Lower leg skin (tissue), 4 donors: Measurements from ENCODE around the gene SH3D21. TPM values are rescaled to one million over a fixed set of nuclear protein-coding genes. Genes with fewer than 3 reads are reported as not detected.
A peak's percentile ranks its signal among the peaks of the same experiment; 100 is the strongest.

Source experiments
- DNase-seq, 2 donors: peaks; one replicate each; pipeline ENCODE4 v3.0.0-alpha.2; 2019; ENCODE audit warnings: low spot score in 2 of 2
- H3K4me3 ChIP-seq: fragments of 200-600 bp; sonication (generic); 2 replicates; pipeline ENCODE4 v1.5.1; 2017; ENCODE audit warnings: mild to moderate bottlenecking, low read depth; ENCODE audit not compliant: poor library complexity, severe bottlenecking
- CTCF ChIP-seq, 3 donors: fragments of 450-650 bp; IDR thresholded peaks; one replicate each; pipeline ENCODE4 v1.5.1; 2016; ENCODE audit warnings: antibody characterized with exemption in 3 of 3, mild to moderate bottlenecking in 3 of 3, moderate library complexity in 2 of 3
- POLR2A ChIP-seq, 2 donors: fragments of 450-650 bp; IDR thresholded peaks; one replicate each; pipeline ENCODE4 v1.6.1; 2016 to 2017; ENCODE audit warnings: antibody characterized with exemption in 2 of 2, mild to moderate bottlenecking in 1 of 2, moderate library complexity in 1 of 2
- WGBS, 2 donors: methylation state at CpG; one replicate each; pipeline ENCODE4 v1.1.5; 2018; 5-methylcytosine and 5-hydroxymethylcytosine counted together
- intact Hi-C: fragments of 100-400 bp; cut with DNase I; formaldehyde crosslinking; loops from one replicate; pipeline ENCODE4 v1.15.0; 2023; ENCODE audit warnings: low total_unique reads
- total RNA-seq, 4 donors: library from RNA; depleted of rRNA; stranded (reverse); fragments of >200 nt; gene quantifications; one replicate each; pipeline ENCODE4 v1.1.0, GENCODE V29; 2016

Gene SH3D21
- total RNA-seq, 4 donors from 2014 or later = 9.8 to 20.9 (median 14.6) TPM

- DNase-seq = no peak
- H3K4me3 ChIP-seq = no peak overlapping the region
- intact Hi-C loops = loop anchor here (2.0 kb wide), 1 partner anchor 77 kb away; no protein-coding TSS in a partner anchor
- TF ChIP-seq CTCF (IDR thresholded peaks at IDR 0.05) (no peak), POLR2A (IDR thresholded peaks at IDR 0.05) (no peak)
- 90 to 95% methylated on average over 6 to 7 of the region's 7 CpGs for WGBS, 2 donors
Observed at GRCh38 chr1:36345353-36345752, 39.2 kb downstream of the SH3D21 start.

GRCh38 chr1:36346741-36347370 is 40.7 kb downstream of the SH3D21 start:
- 91 to 94% methylated on average over 8 of the region's 8 CpGs for WGBS, 2 donors
- no peak overlapping the region for H3K4me3 ChIP-seq
- TF ChIP-seq CTCF (IDR thresholded peaks at IDR 0.05) (no peak), POLR2A (IDR thresholded peaks at IDR 0.05) (no peak)
- no peak for DNase-seq
- intact Hi-C loops = no loop called here

- intact Hi-C loops = no loop called here
- H3K4me3 ChIP-seq = no peak overlapping the region
- DNase-seq = no peak
- no peak for TF ChIP-seq POLR2A (IDR thresholded peaks at IDR 0.05)
- TF ChIP-seq CTCF (IDR thresholded peaks at IDR 0.05) = no peak
- WGBS, 2 donors = 50 to 51% methylated on average over 7 of the region's 7 CpGs
Observed at GRCh38 chr1:36349241-36349671, 43.1 kb downstream of the SH3D21 start.

- intact Hi-C loops = no loop called here
- 18 to 38% methylated on average over 8 to 9 of the region's 16 CpGs for WGBS, 2 donors
- no peak overlapping the region for H3K4me3 ChIP-seq
- peak in 1 of 2 donors; percentile 30 for DNase-seq
- TF ChIP-seq CTCF (IDR thresholded peaks at IDR 0.05) (no peak), POLR2A (IDR thresholded peaks at IDR 0.05) (no peak)
Observed at GRCh38 chr1:36349839-36350238, 43.7 kb downstream of the SH3D21 start.

- H3K4me3 ChIP-seq = no peak overlapping the region
- WGBS, 2 donors = 13 to 26% methylated on average over 9 to 13 of the region's 13 CpGs
- no peak for TF ChIP-seq POLR2A (IDR thresholded peaks at IDR 0.05)
- intact Hi-C loops = no loop called here
- peak in 1 of 2 donors; percentile 49 for DNase-seq
Observed at GRCh38 chr1:36350659-36351226, 44.6 kb downstream of the SH3D21 start.

- DNase-seq = no peak
- intact Hi-C loops = no loop called here
- H3K4me3 ChIP-seq = no peak overlapping the region
- 46 to 63% methylated on average over 14 of the region's 14 CpGs for whole genome bisulfite sequencing, 2 donors
- no peak for TF ChIP-seq CTCF (IDR thresholded peaks at IDR 0.05)
- TF ChIP-seq POLR2A (IDR thresholded peaks at IDR 0.05) = no peak
Observed at GRCh38 chr1:36351227-36351977, 45.2 kb downstream of the SH3D21 start.
